ENCODE results near the gene MYOZ1. TPM values are rescaled to one million over a fixed set of nuclear protein-coding genes. Genes with fewer than 3 reads are reported as not detected.

Gene MYOZ1
- total and polyA plus RNA-seq, 12 donors: 0.18 to 4.2 (median 0.48) TPM

GRCh38 chr10:73634421-73634820, 6.9 kb downstream of the MYOZ1 start:
- intact Hi-C loops (cut with DNase I): loop anchor here in 1 of 2 donors (10.0 kb wide), 1 partner anchor 60 kb away; no protein-coding TSS in a partner anchor
- 77 to 83% (median 81%) methylated on average over 4 to 5 of the region's 5 CpGs for WGBS, 4 donors
- TF ChIP-seq CTCF (IDR thresholded peaks at IDR 0.05): no peak
- no peak for TF ChIP-seq POLR2A (IDR thresholded peaks at IDR 0.05)
- H3K4me3 ChIP-seq: no peak overlapping the region
- H3K9me3 ChIP-seq (replicated peaks in 1 of 3): no peaks in the 10 kb centered on the region
- H3K27me3 ChIP-seq: no peaks in the 10 kb centered on the region
- no peak overlapping the region for H3K27ac ChIP-seq
- no peaks in the 10 kb centered on the region for H3K36me3 ChIP-seq (replicated peaks in 1 of 2)
- no peak for DNase-seq
- H3K4me1 ChIP-seq (replicated peaks in 1 of 2): no peaks in the 10 kb centered on the region

GRCh38 chr10:73629165-73629564, 12.1 kb downstream of the MYOZ1 start:
- no peaks in the 10 kb centered on the region for H3K9me3 ChIP-seq (replicated peaks in 1 of 3)
- TF ChIP-seq CTCF (IDR thresholded peaks at IDR 0.05) (no peak), POLR2A (IDR thresholded peaks at IDR 0.05) (no peak)
- H3K27ac ChIP-seq: no peak overlapping the region
- H3K4me3 ChIP-seq: no peak overlapping the region
- 83 to 95% (median 93%) methylated on average over 5 of the region's 5 CpGs for WGBS, 4 donors
- DNase-seq: no peak
- H3K4me1 ChIP-seq (replicated peaks in 1 of 2): peaks cover 6 to 8% of the 10 kb centered on the region in 2 donors
- intact Hi-C loops (cut with DNase I): no loop called here
- H3K27me3 ChIP-seq: no peaks in the 10 kb centered on the region
- H3K36me3 ChIP-seq (replicated peaks in 1 of 2): no peaks in the 10 kb centered on the region

- intact Hi-C loops (cut with DNase I): no loop called here
These were observed 12.9 kb downstream of the MYOZ1 start for GRCh38 chr10:73628405-73628804.

GRCh38 chr10:73627300-73627699, 14.0 kb downstream of the MYOZ1 start:
- Histone ChIP-seq H3K4me3 (no peak overlapping the region), H3K9me3 (replicated peaks in 1 of 3) (no peaks in the 10 kb centered on the region), H3K27me3 (no peaks in the 10 kb centered on the region), H3K36me3 (replicated peaks in 1 of 2) (no peaks in the 10 kb centered on the region), H3K4me1 (replicated peaks in 1 of 2) (peaks cover 6 to 8% of the 10 kb centered on the region in 2 donors), H3K27ac (no peak overlapping the region)
- no peak for DNase-seq
- no peak for TF ChIP-seq CTCF (IDR thresholded peaks at IDR 0.05)
- TF ChIP-seq POLR2A (IDR thresholded peaks at IDR 0.05): no peak
- WGBS, 4 donors: 93 to 97% (median 95%) methylated on average over 6 of the region's 6 CpGs
- intact Hi-C loops (cut with DNase I): no loop called here

More at GRCh38 chr10:73628405-73628804, 12.9 kb downstream of the MYOZ1 start:
- WGBS, 4 donors: 73 to 83% (median 79%) methylated on average over 7 of the region's 7 CpGs
- H3K27ac ChIP-seq: no peak overlapping the region
- H3K4me3 ChIP-seq: no peak overlapping the region
- TF ChIP-seq POLR2A (IDR thresholded peaks at IDR 0.05): no peak
- H3K9me3 ChIP-seq (replicated peaks in 1 of 3): no peaks in the 10 kb centered on the region
- H3K27me3 ChIP-seq: no peaks in the 10 kb centered on the region
- H3K36me3 ChIP-seq (replicated peaks in 1 of 2): no peaks in the 10 kb centered on the region
- H3K4me1 ChIP-seq (replicated peaks in 1 of 2): peaks cover 6 to 8% of the 10 kb centered on the region in 2 donors
- no peak for DNase-seq

Data from adrenal gland (tissue), 12 donors.